Transverse colon (tissue), 3 donors: ENCODE measurements around the gene PWP1.

Experiments
- CTCF ChIP-seq, 5 experiments: fragments of 200-600 bp in 3 of 5; fragments of 450-650 bp in 2 of 5; sonication (generic) in 3 of 5; IDR thresholded peaks; 1 replicate in 2 of 5; 2 replicates in 3 of 5; pipeline ENCODE4 v1.5.1; 2016 to 2017; ENCODE audit warnings: antibody characterized with exemption in 5 of 5, inconsistent platforms in 3 of 5, mild to moderate bottlenecking in 2 of 5, moderate library complexity in 1 of 5
- EP300 ChIP-seq: sonication (generic); formaldehyde crosslinking; IDR thresholded peaks from one replicate; pipeline ENCODE4 v1.6.1; 2017; ENCODE audit warnings: antibody characterized with exemption, low read depth

- no peak for TF ChIP-seq CTCF (IDR thresholded peaks at IDR 0.05)
- no peak for TF ChIP-seq EP300
These were observed 74.7 kb downstream of the PWP1 start for GRCh38 chr12:107760207-107760808.
